Subcutaneous adipose tissue (tissue), 4 donors: ENCODE measurements around the gene BRINP2. TPM values are rescaled to one million over a fixed set of nuclear protein-coding genes. Genes with fewer than 3 reads are reported as not detected.

Source experiments
- total RNA-seq, 4 donors: library from RNA; depleted of rRNA; stranded (reverse); fragments of >200 nt; gene quantifications; one replicate each; pipeline ENCODE4 v1.1.0, GENCODE V29; 2016
- TF ChIP-seq, protein P1 (sequence below): fragments of 450-650 bp; IDR thresholded peaks from one replicate; pipeline ENCODE4 v1.5.1; 2016; ENCODE audit warnings: low read depth, mild to moderate bottlenecking, control low read depth, antibody characterized with exemption, moderate library complexity

BRINP2 gene
- total RNA-seq, 4 donors from 2014 or later = 0.17 to 1.8 (median 0.70) TPM

DNA sequence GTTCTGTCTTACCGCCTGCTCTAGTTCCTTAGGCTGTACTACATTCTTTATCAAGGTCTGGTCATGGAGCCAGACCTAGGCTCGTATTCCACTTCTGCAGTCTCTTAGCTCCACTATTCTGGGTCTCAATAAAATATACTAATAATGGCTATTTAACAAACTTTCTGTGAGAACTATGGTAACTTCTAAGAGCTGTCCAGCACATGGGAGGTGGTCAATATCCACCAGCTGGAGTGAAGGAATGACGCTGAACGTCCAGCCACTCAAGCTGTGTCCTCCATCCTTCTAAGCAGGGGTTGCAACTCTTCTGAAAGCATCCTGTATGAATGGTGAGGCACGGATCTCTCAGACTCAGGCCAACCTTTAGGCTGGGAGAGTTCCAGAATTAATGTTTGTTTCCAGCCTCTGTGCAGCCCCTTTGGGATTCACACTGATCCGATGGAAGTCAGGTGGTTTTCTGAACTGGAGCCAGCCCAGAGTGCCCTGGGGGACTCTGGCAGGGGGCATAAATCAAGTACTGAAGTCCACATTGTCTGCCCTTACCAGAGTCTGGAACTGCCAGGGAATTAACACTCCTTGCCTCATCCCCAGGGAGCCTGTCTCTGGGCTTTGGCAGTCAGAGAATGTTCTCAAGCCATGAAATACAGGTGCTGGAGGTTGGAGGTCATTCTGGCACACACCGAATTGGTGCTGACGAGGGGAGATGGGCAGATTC lies 57.4 kb downstream of the BRINP2 start:
- TF ChIP-seq, protein P1, sequence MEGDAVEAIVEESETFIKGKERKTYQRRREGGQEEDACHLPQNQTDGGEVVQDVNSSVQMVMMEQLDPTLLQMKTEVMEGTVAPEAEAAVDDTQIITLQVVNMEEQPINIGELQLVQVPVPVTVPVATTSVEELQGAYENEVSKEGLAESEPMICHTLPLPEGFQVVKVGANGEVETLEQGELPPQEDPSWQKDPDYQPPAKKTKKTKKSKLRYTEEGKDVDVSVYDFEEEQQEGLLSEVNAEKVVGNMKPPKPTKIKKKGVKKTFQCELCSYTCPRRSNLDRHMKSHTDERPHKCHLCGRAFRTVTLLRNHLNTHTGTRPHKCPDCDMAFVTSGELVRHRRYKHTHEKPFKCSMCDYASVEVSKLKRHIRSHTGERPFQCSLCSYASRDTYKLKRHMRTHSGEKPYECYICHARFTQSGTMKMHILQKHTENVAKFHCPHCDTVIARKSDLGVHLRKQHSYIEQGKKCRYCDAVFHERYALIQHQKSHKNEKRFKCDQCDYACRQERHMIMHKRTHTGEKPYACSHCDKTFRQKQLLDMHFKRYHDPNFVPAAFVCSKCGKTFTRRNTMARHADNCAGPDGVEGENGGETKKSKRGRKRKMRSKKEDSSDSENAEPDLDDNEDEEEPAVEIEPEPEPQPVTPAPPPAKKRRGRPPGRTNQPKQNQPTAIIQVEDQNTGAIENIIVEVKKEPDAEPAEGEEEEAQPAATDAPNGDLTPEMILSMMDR = no peak

DNA sequence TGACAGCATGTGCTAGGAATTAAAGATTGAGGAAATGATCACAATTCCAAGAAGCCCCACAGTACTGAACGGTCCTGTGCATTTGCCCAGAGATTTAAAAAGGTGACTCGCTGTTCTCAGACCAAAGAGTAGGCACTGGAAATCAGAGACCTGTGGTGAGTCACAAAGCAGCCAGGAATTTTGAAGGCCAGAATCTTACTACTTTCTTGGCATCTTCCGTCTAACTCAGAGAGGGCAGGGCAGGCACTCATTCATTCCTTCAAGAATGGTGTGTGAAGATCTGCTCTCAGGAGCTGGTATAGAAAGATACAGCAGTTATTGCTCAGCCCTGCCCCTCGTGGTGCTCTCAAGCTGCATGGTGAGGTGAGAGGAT lies 57.9 kb downstream of the BRINP2 start:
- TF ChIP-seq, protein P1 = no peak

DNA sequence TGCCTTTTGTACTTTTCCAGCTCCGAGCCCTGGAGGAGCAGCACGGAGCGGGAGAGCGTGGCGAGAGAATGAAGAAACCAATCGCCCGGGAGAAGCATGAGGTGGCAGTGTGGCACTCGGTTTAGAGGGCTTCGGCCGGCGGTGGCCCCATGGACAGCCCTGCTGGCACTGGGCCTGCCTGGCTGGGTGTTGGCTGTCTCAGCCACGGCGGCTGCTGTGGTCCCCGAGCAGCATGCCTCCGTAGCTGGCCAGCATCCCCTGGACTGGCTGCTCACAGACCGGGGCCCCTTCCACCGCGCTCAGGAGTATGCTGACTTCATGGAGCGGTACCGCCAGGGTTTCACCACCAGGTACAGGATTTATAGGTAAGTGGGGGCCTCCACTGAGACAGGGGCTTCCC lies 59.0 kb downstream of the BRINP2 start:
- TF ChIP-seq, protein P1 = no peak

DNA sequence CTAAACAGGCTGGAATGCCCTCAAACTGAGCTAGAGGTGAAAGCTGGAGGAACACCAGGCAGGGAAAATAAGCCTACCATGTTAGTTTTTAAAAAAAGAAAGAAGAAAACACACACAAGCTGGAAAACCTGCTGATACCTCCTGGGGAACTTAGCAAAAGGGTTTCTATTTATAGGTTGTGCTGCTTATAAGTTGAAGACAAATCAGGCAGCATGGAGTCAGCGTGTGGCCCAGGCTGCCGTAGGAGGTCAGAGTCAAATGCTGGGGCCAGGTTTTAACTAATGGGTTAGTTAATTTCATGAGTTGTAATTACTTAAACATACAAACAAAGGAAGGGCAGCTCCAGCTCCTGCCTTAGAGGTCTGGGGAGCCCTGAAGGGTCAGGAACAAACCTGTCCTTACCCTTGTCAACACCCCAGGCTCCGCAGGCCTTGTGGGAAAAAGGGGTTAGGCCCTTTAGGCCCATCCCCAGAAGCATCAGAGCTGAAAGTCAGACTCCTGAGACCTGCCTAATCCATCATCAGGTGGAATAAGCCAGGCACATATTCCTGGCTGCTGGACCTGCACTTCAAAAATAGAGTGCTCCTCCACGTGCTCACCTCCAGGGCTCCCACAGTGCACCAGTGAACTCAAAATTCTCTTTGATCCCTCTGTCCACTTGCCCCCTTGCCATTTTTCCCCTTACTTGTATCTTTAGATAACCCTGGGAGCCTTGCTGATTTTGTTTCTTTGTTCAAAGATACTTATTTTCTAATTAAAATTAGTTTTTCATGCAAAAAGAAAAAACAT lies 59.7 kb downstream of the BRINP2 start:
- TF ChIP-seq, protein P1 = no peak

DNA sequence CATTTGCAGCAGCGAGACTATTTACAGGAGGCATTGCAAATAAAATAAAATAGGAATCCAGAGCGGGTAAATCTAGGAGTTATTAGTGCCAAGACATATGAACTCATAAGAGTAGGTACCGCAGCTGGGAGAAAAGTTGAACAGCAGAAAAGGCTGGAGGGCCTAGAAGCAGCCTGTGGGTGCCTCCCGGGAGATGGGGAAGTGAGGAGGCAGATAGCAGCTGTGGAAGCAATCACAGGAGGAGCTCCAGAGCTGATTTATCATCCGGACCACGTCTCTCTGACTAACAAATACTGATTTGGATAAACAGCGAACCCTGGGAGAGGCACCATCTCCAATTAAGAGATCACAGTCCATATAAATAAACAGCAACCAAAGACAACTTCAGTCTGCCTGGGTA lies 64.6 kb downstream of the BRINP2 start:
- TF ChIP-seq, protein P1 = no peak

DNA sequence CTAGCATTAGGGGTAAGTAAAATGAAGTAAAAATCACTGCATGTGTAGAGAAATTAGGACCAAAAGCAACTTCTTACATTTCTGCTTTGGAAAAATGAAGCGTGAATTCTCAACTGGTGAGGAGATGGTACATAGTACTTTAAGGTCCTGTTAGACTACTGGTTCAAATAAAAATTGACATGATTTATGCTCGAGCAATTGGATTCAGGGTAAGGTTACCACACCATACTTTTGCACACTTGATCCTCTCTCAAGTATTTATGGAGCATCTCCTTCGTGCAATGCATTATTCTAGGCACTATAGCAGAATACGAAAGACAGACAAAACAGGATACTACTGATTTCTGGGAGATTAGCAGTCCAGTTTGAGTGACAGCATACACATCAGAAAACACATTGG lies 66.2 kb downstream of the BRINP2 start:
- TF ChIP-seq, protein P1 = no peak

DNA sequence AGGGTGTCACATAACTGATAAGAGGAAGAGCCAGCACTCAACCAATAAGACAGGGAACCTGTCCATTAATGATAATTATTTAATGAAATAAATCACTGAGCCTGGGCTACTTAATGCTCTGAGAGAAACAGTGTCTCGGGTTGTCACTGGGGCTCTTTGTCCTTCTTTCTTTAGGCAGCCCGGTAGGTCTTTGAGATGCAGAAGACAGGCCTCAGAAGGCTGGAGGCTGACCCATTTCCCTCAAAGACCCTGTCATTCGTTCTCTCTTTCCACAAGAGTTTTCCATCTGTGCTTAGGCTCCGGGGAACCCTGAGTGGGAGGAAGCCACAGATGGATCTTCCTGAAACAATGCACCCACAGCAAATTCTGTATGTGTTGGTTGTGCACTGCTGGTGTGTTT lies 68.2 kb downstream of the BRINP2 start:
- TF ChIP-seq, protein P1 = no peak
